ENCODE measurements around the gene RRP1.

Gene RRP1

GRCh38 chr21:43829161-43829560, 39.8 kb downstream of the RRP1 start:
- Mint-ChIP-seq H3K27ac (no peak overlapping the region), H3K9me3 (peaks cover 9% of the 10 kb centered on the region), H3K4me1 (no peaks in the 10 kb centered on the region), H3K36me3 (ENCODE audit: low read depth) (no peaks in the 10 kb centered on the region), H3K27me3 (ENCODE audit: low read depth) (peaks cover 10% of the 10 kb centered on the region), H3K4me3 (no peak overlapping the region)
- TF ChIP-seq CTCF (IDR thresholded peaks at IDR 0.05; ENCODE audit: unreplicated experiment in 3 of 3), result no peak

GRCh38 chr21:43829575-43830119, 40.3 kb downstream of the RRP1 start:
- no peaks in the 10 kb centered on the region for H3K36me3 Mint-ChIP-seq (ENCODE audit: low read depth)
- peaks cover 5% of the 10 kb centered on the region for H3K9me3 Mint-ChIP-seq
- peaks cover 11% of the 10 kb centered on the region for H3K27me3 Mint-ChIP-seq (ENCODE audit: low read depth)
- no peaks in the 10 kb centered on the region for H3K4me1 Mint-ChIP-seq
- no peak overlapping the region for H3K4me3 Mint-ChIP-seq
- TF ChIP-seq CTCF (IDR thresholded peaks at IDR 0.05; ENCODE audit: unreplicated experiment in 3 of 3), result no peak
- H3K27ac Mint-ChIP-seq, result no peak overlapping the region

GRCh38 chr21:43832158-43832550, 42.8 kb downstream of the RRP1 start:
- no peak overlapping the region for H3K4me3 Mint-ChIP-seq
- H3K27ac Mint-ChIP-seq, result no peak overlapping the region
- H3K4me1 Mint-ChIP-seq, result no peaks in the 10 kb centered on the region
- peaks cover 5% of the 10 kb centered on the region for H3K9me3 Mint-ChIP-seq
- H3K27me3 Mint-ChIP-seq (ENCODE audit: low read depth), result peaks cover 4% of the 10 kb centered on the region
- no peak for TF ChIP-seq CTCF (IDR thresholded peaks at IDR 0.05; ENCODE audit: unreplicated experiment in 3 of 3)
- no peaks in the 10 kb centered on the region for H3K36me3 Mint-ChIP-seq (ENCODE audit: low read depth)

- peaks cover 5% of the 10 kb centered on the region for H3K9me3 Mint-ChIP-seq
- no peaks in the 10 kb centered on the region for H3K36me3 Mint-ChIP-seq (ENCODE audit: low read depth)
- H3K4me3 Mint-ChIP-seq, result no peak overlapping the region
- H3K27ac Mint-ChIP-seq, result no peak overlapping the region
- H3K27me3 Mint-ChIP-seq (ENCODE audit: low read depth), result peaks cover 4% of the 10 kb centered on the region
- no peak for TF ChIP-seq CTCF (IDR thresholded peaks at IDR 0.05; ENCODE audit: unreplicated experiment in 3 of 3)
- no peaks in the 10 kb centered on the region for H3K4me1 Mint-ChIP-seq
Measured at GRCh38 chr21:43832648-43833047, 43.3 kb downstream of the RRP1 start.

- TF ChIP-seq CTCF (IDR thresholded peaks at IDR 0.05; ENCODE audit: unreplicated experiment in 3 of 3), result no peak
- H3K27ac Mint-ChIP-seq, result no peak overlapping the region
- H3K4me1 Mint-ChIP-seq, result peaks cover 5% of the 10 kb centered on the region
Measured at GRCh38 chr21:43834146-43834905, 44.9 kb downstream of the RRP1 start.

GRCh38 chr21:43835050-43835449, 45.7 kb downstream of the RRP1 start:
- H3K4me3 Mint-ChIP-seq, result no peak overlapping the region
- no peak for TF ChIP-seq CTCF (IDR thresholded peaks at IDR 0.05; ENCODE audit: unreplicated experiment in 3 of 3)
- H3K27ac Mint-ChIP-seq, result no peak overlapping the region
- H3K9me3 Mint-ChIP-seq, result peaks cover 5% of the 10 kb centered on the region
- H3K36me3 Mint-ChIP-seq (ENCODE audit: low read depth), result no peaks in the 10 kb centered on the region
- peaks cover 5% of the 10 kb centered on the region for H3K4me1 Mint-ChIP-seq
- peaks cover 4% of the 10 kb centered on the region for H3K27me3 Mint-ChIP-seq (ENCODE audit: low read depth)

More at GRCh38 chr21:43834146-43834905, 44.9 kb downstream of the RRP1 start:
- Mint-ChIP-seq H3K4me3 (no peak overlapping the region), H3K9me3 (peaks cover 5% of the 10 kb centered on the region), H3K36me3 (ENCODE audit: low read depth) (no peaks in the 10 kb centered on the region), H3K27me3 (ENCODE audit: low read depth) (peaks cover 4% of the 10 kb centered on the region)
